GM18498 (cell line): Measurements from ENCODE around the gene MSX2.

Experiments
- ATAC-seq: cut with Tn5 transposase; IDR thresholded peaks from one replicate; pipeline ENCODE4 v1.9.1; 2021; ENCODE audit warnings: mild to moderate bottlenecking, moderate library complexity; ENCODE audit not compliant: unreplicated experiment

The MSX2 gene

GRCh38 chr5:174724484-174725260 lies at the start of gene MSX2:
Gene MSX2 (plus strand): TSS chr5:174724582. CDS start chr5:174724660, 78 bp downstream.
- ATAC-seq, result no peak

GRCh38 chr5:174675110-174675509 lies 49.3 kb upstream of the MSX2 start:
- no peak for ATAC-seq

- no peak for ATAC-seq
Measured at GRCh38 chr5:174675916-174676315, 48.5 kb upstream of the MSX2 start.

- ATAC-seq, result no peak
Measured at GRCh38 chr5:174678107-174678506, 46.3 kb upstream of the MSX2 start.

GRCh38 chr5:174680901-174681565 lies 43.3 kb upstream of the MSX2 start:
- ATAC-seq, result no peak

- ATAC-seq, result no peak
Measured at GRCh38 chr5:174687503-174687902, 36.9 kb upstream of the MSX2 start.

- no peak for ATAC-seq
Measured at GRCh38 chr5:174688441-174689354, 35.7 kb upstream of the MSX2 start.

GRCh38 chr5:174690271-174690670 lies 34.1 kb upstream of the MSX2 start:
- no peak for ATAC-seq

GRCh38 chr5:174692381-174692780 lies 32.0 kb upstream of the MSX2 start:
- no peak for ATAC-seq

GRCh38 chr5:174692982-174693422 lies 31.4 kb upstream of the MSX2 start:
- ATAC-seq, result no peak

GRCh38 chr5:174693697-174694385 lies 30.5 kb upstream of the MSX2 start:
- no peak for ATAC-seq

- ATAC-seq, result no peak
Measured at GRCh38 chr5:174694611-174695010, 29.8 kb upstream of the MSX2 start.

GRCh38 chr5:174698156-174698555 lies 26.2 kb upstream of the MSX2 start:
- no peak for ATAC-seq

GRCh38 chr5:174699131-174699530 lies 25.3 kb upstream of the MSX2 start:
- ATAC-seq, result no peak

- no peak for ATAC-seq
Measured at GRCh38 chr5:174706997-174707572, 17.3 kb upstream of the MSX2 start.

- no peak for ATAC-seq
Measured at GRCh38 chr5:174707671-174708070, 16.7 kb upstream of the MSX2 start.

GRCh38 chr5:174708476-174709207 lies 15.7 kb upstream of the MSX2 start:
- ATAC-seq, result no peak

GRCh38 chr5:174714751-174715150 lies 9.6 kb upstream of the MSX2 start:
- ATAC-seq, result no peak

- ATAC-seq, result no peak
Measured at GRCh38 chr5:174715804-174716203, 8.6 kb upstream of the MSX2 start.
